Hepatocyte (in vitro differentiated cells): Measurements from ENCODE around the gene OR10H3.

Source experiments
- EZH2 ChIP-seq: fragments of 200-600 bp; sonication (generic); IDR thresholded peaks from 2 replicates; pipeline ENCODE4 v1.6.1; 2016; ENCODE audit warnings: antibody characterized with exemption, mild to moderate bottlenecking, borderline replicate concordance
- EZH2phosphoT487 ChIP-seq: fragments of 200-600 bp; sonication (generic); IDR thresholded peaks from one replicate; pipeline ENCODE4 v1.6.1; 2018; ENCODE audit warnings: antibody characterized with exemption, mild to moderate bottlenecking, low read depth, moderate library complexity; ENCODE audit not compliant: unreplicated experiment, severe bottlenecking
- TF ChIP-seq, protein P1 (sequence below): fragments of 200-600 bp; sonication (generic); IDR thresholded peaks from 2 replicates; pipeline ENCODE4 v1.5.1; 2016; ENCODE audit warnings: antibody characterized with exemption, mild to moderate bottlenecking; ENCODE audit not compliant: poor library complexity

GRCh38 chr19:15727724-15728123 is 10.1 kb upstream of the OR10H3 start, which contains the start of gene OR10H2:
- TF ChIP-seq, protein P1, sequence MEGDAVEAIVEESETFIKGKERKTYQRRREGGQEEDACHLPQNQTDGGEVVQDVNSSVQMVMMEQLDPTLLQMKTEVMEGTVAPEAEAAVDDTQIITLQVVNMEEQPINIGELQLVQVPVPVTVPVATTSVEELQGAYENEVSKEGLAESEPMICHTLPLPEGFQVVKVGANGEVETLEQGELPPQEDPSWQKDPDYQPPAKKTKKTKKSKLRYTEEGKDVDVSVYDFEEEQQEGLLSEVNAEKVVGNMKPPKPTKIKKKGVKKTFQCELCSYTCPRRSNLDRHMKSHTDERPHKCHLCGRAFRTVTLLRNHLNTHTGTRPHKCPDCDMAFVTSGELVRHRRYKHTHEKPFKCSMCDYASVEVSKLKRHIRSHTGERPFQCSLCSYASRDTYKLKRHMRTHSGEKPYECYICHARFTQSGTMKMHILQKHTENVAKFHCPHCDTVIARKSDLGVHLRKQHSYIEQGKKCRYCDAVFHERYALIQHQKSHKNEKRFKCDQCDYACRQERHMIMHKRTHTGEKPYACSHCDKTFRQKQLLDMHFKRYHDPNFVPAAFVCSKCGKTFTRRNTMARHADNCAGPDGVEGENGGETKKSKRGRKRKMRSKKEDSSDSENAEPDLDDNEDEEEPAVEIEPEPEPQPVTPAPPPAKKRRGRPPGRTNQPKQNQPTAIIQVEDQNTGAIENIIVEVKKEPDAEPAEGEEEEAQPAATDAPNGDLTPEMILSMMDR: no peak
- no peak for TF ChIP-seq EZH2
- TF ChIP-seq EZH2phosphoT487: no peak
